ENCODE measurements around the gene QPRT.
"Not testable (repeated sequence)": the region's sequence is repeated elsewhere in the genome, so short reads cannot be mapped to it uniquely, and the experiment has no call there.

Gene QPRT

GRCh38 chr16:29664091-29664921 is 14.7 kb upstream of the QPRT start:
- H3K9me3 ChIP-seq (ENCODE audit: low read length): no peaks in the 10 kb centered on the region
- H3K27ac ChIP-seq (ENCODE audit: low read depth, low read length): no peak overlapping the region
- H3K36me3 ChIP-seq (ENCODE audit: insufficient read depth, low read length): no peaks in the 10 kb centered on the region
- no peak overlapping the region for H3K4me3 ChIP-seq (ENCODE audit: low read depth in 1 of 2, low read length in 2 of 2)
- H3K4me1 ChIP-seq (ENCODE audit: insufficient read depth, low read length): peaks cover 12% of the 10 kb centered on the region
- no peaks in the 10 kb centered on the region for H3K27me3 ChIP-seq (ENCODE audit: control insufficient read depth in 1 of 2, insufficient read depth in 2 of 2, low read length in 2 of 2)
- H3K9ac ChIP-seq (ENCODE audit: low read length): no peak overlapping the region

GRCh38 chr16:29665294-29666077 is 13.5 kb upstream of the QPRT start:
- Histone ChIP-seq H3K4me3 (ENCODE audit: low read depth in 1 of 2, low read length in 2 of 2) (no peak overlapping the region), H3K9me3 (ENCODE audit: low read length) (no peaks in the 10 kb centered on the region), H3K27ac (ENCODE audit: low read depth, low read length) (no peak overlapping the region), H3K27me3 (ENCODE audit: control insufficient read depth in 1 of 2, insufficient read depth in 2 of 2, low read length in 2 of 2) (no peaks in the 10 kb centered on the region), H3K36me3 (ENCODE audit: insufficient read depth, low read length) (no peaks in the 10 kb centered on the region), H3K9ac (ENCODE audit: low read length) (no peak overlapping the region), H3K4me1 (ENCODE audit: insufficient read depth, low read length) (peaks cover 12% of the 10 kb centered on the region)

GRCh38 chr16:29667322-29667610 is 11.7 kb upstream of the QPRT start:
- not testable (repeated sequence) for H3K36me3 ChIP-seq (ENCODE audit: insufficient read depth, low read length); H3K27me3 ChIP-seq (ENCODE audit: control insufficient read depth in 1 of 2, insufficient read depth in 2 of 2, low read length in 2 of 2); H3K27ac ChIP-seq (ENCODE audit: low read depth, low read length); H3K9ac ChIP-seq (ENCODE audit: low read length); H3K4me3 ChIP-seq (ENCODE audit: low read depth in 1 of 2, low read length in 2 of 2); H3K9me3 ChIP-seq (ENCODE audit: low read length)
- H3K4me1 ChIP-seq (ENCODE audit: insufficient read depth, low read length): peaks cover 12% of the 10 kb centered on the region

GRCh38 chr16:29667755-29668154 is 11.2 kb upstream of the QPRT start:
- Histone ChIP-seq H3K27ac (ENCODE audit: low read depth, low read length) (no peak overlapping the region), H3K4me3 (ENCODE audit: low read depth in 1 of 2, low read length in 2 of 2) (no peak overlapping the region), H3K9ac (ENCODE audit: low read length) (no peak overlapping the region), H3K4me1 (ENCODE audit: insufficient read depth, low read length) (peaks cover 12% of the 10 kb centered on the region), H3K27me3 (ENCODE audit: control insufficient read depth in 1 of 2, insufficient read depth in 2 of 2, low read length in 2 of 2) (no peaks in the 10 kb centered on the region), H3K36me3 (ENCODE audit: insufficient read depth, low read length) (no peaks in the 10 kb centered on the region), H3K9me3 (ENCODE audit: low read length) (no peaks in the 10 kb centered on the region)

GRCh38 chr16:29668267-29668666 is 10.7 kb upstream of the QPRT start:
- no peaks in the 10 kb centered on the region for H3K36me3 ChIP-seq (ENCODE audit: insufficient read depth, low read length)
- no peak overlapping the region for H3K4me3 ChIP-seq (ENCODE audit: low read depth in 1 of 2, low read length in 2 of 2)
- H3K27ac ChIP-seq (ENCODE audit: low read depth, low read length): no peak overlapping the region
- no peaks in the 10 kb centered on the region for H3K27me3 ChIP-seq (ENCODE audit: control insufficient read depth in 1 of 2, insufficient read depth in 2 of 2, low read length in 2 of 2)
- no peaks in the 10 kb centered on the region for H3K9me3 ChIP-seq (ENCODE audit: low read length)
- H3K9ac ChIP-seq (ENCODE audit: low read length): no peak overlapping the region
- H3K4me1 ChIP-seq (ENCODE audit: insufficient read depth, low read length): peaks cover 12% of the 10 kb centered on the region

GRCh38 chr16:29673501-29673900 is 5.5 kb upstream of the QPRT start:
- no peak overlapping the region for H3K9ac ChIP-seq (ENCODE audit: low read length)
- peaks cover 5% of the 10 kb centered on the region for H3K4me1 ChIP-seq (ENCODE audit: insufficient read depth, low read length)
- H3K4me3 ChIP-seq (ENCODE audit: low read depth in 1 of 2, low read length in 2 of 2): no peak overlapping the region
- H3K36me3 ChIP-seq (ENCODE audit: insufficient read depth, low read length): no peaks in the 10 kb centered on the region
- H3K27me3 ChIP-seq (ENCODE audit: control insufficient read depth in 1 of 2, insufficient read depth in 2 of 2, low read length in 2 of 2): no peaks in the 10 kb centered on the region
- H3K27ac ChIP-seq (ENCODE audit: low read depth, low read length): peak overlapping the region; percentile 0
- H3K9me3 ChIP-seq (ENCODE audit: low read length): no peaks in the 10 kb centered on the region

GRCh38 chr16:29674188-29674587 is 4.8 kb upstream of the QPRT start:
- peak overlapping the region; percentile 0 for H3K27ac ChIP-seq (ENCODE audit: low read depth, low read length)
- H3K36me3 ChIP-seq (ENCODE audit: insufficient read depth, low read length): no peaks in the 10 kb centered on the region
- no peak overlapping the region for H3K4me3 ChIP-seq (ENCODE audit: low read depth in 1 of 2, low read length in 2 of 2)
- H3K9me3 ChIP-seq (ENCODE audit: low read length): no peaks in the 10 kb centered on the region
- H3K4me1 ChIP-seq (ENCODE audit: insufficient read depth, low read length): peaks cover 12% of the 10 kb centered on the region
- no peak overlapping the region for H3K9ac ChIP-seq (ENCODE audit: low read length)
- H3K27me3 ChIP-seq (ENCODE audit: control insufficient read depth in 1 of 2, insufficient read depth in 2 of 2, low read length in 2 of 2): no peaks in the 10 kb centered on the region

- no peaks in the 10 kb centered on the region for H3K27me3 ChIP-seq (ENCODE audit: control insufficient read depth in 1 of 2, insufficient read depth in 2 of 2, low read length in 2 of 2)
- H3K27ac ChIP-seq (ENCODE audit: low read depth, low read length): no peak overlapping the region
- H3K4me3 ChIP-seq (ENCODE audit: low read depth in 1 of 2, low read length in 2 of 2): no peak overlapping the region
- peaks cover 15% of the 10 kb centered on the region for H3K4me1 ChIP-seq (ENCODE audit: insufficient read depth, low read length)
- H3K36me3 ChIP-seq (ENCODE audit: insufficient read depth, low read length): no peaks in the 10 kb centered on the region
- H3K9ac ChIP-seq (ENCODE audit: low read length): no peak overlapping the region
- H3K9me3 ChIP-seq (ENCODE audit: low read length): no peaks in the 10 kb centered on the region
Observed at GRCh38 chr16:29675811-29676643, 3.0 kb upstream of the QPRT start.

- no peak overlapping the region for H3K4me3 ChIP-seq (ENCODE audit: low read depth in 1 of 2, low read length in 2 of 2)
- H3K27ac ChIP-seq (ENCODE audit: low read depth, low read length): no peak overlapping the region
- no peak overlapping the region for H3K9ac ChIP-seq (ENCODE audit: low read length)
- peaks cover 15% of the 10 kb centered on the region for H3K4me1 ChIP-seq (ENCODE audit: insufficient read depth, low read length)
- H3K36me3 ChIP-seq (ENCODE audit: insufficient read depth, low read length): no peaks in the 10 kb centered on the region
- no peaks in the 10 kb centered on the region for H3K27me3 ChIP-seq (ENCODE audit: control insufficient read depth in 1 of 2, insufficient read depth in 2 of 2, low read length in 2 of 2)
- H3K9me3 ChIP-seq (ENCODE audit: low read length): no peaks in the 10 kb centered on the region
Observed at GRCh38 chr16:29676989-29677785, 1.8 kb upstream of the QPRT start.

DNA sequence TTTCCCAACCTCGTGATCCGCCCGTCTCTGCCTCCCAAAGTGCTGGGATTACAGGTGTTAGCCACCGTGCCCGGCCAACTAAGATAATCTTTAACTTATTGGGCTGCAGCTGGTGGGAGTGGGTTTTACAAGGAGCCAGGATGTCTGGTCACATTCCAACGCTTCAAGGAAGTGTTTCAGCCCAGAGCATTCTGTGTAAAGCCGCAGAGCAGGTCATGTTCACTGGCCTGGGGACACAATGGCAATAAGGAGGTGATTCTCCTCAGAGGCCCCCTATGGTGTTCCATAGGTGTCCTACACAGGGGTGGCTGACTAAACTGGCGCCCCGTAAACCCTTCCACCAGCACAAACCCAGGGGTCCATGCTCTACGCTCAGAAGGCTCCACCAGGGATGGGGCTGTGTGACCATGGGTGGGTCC is 1.2 kb downstream of the QPRT start:
- Histone ChIP-seq H3K27me3 (ENCODE audit: control insufficient read depth in 1 of 2, insufficient read depth in 2 of 2, low read length in 2 of 2) (no peaks in the 10 kb centered on the region), H3K9ac (ENCODE audit: low read length) (no peak overlapping the region), H3K4me3 (ENCODE audit: low read depth in 1 of 2, low read length in 2 of 2) (peak overlapping the region; percentile 54 to 58), H3K36me3 (ENCODE audit: insufficient read depth, low read length) (no peaks in the 10 kb centered on the region), H3K9me3 (ENCODE audit: low read length) (no peaks in the 10 kb centered on the region), H3K4me1 (ENCODE audit: insufficient read depth, low read length) (peaks cover 10% of the 10 kb centered on the region), H3K27ac (ENCODE audit: low read depth, low read length) (no peak overlapping the region)

Measured in muscle layer of colon (tissue), 2 donors.